Dermis blood vessel endothelial cell (primary cell): ENCODE data around the gene PDGFB. TPM values are rescaled to one million over a fixed set of nuclear protein-coding genes. Genes with fewer than 3 reads are reported as not detected.

Source experiments
- DNase-seq: peaks from one replicate; pipeline ENCODE4 v3.0.0; 2010
- total RNA-seq: library from RNA; depleted of rRNA; stranded (reverse); fragments of >200 nt; gene quantifications from 2 replicates; pipeline ENCODE4 v1.2.3, GENCODE V29; 2014

PDGFB gene
- total RNA-seq, 1 donor from 2014 or later, result 75.7 TPM

DNA sequence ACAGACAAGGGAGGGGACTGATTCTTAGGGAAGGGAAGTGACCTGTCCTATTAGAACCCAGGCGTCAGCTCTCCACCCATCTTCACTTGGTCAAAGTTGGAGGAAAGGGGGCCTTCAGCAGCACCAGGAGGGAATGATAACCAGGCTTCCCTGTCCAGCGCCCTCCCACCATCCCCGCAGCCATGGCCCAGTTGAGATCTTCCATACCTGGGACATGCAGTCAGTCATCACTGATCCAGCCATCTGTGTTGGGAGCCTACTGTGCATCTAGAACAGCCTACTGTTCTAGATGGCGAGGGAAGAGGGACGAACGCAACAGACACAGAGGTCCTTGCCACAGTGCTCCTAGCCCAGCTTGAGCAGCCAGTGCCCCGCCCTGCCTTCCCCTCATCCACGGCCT, 40.6 kb downstream of the PDGFB start:
- DNase-seq, result no peak

DNA sequence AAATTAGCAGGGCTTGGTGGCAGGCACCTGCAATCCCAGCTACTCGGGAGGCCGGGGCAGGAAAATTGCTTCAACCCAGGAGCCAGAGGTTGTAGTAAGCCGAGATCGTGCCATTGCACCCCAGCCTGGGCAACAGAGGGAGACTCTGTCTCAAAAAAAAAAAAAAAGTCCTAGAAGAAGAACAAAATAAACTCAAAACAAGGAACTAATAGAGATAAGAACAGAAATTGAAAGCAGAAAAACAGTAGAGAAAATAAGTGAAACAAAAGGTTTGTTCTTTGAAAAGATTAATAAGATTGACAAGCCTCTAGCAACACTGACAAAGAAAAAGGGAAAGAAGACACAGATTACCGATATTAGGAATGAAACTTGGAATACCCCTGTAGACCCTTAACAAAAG, 47.2 kb downstream of the PDGFB start:
- DNase-seq, result no peak

DNA sequence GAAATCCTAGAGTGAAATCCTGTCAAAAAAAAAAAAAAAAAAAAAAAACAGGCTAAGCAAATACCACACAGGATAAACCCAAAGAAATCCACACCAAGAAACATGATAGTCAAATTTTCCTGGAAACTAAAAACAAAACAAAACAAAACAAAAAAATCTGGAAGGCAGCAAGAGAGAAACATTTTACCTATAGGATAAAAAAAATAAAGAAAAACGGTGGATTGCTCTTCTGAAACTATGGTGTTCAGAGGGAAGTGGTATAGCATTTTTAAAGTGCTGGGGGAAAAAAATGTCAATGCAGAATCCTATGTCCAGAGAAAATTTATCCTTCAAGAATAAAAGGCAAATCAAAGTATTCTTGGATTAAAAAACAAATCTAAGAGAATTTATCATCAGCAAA, 50.7 kb downstream of the PDGFB start:
- DNase-seq, result no peak

DNA sequence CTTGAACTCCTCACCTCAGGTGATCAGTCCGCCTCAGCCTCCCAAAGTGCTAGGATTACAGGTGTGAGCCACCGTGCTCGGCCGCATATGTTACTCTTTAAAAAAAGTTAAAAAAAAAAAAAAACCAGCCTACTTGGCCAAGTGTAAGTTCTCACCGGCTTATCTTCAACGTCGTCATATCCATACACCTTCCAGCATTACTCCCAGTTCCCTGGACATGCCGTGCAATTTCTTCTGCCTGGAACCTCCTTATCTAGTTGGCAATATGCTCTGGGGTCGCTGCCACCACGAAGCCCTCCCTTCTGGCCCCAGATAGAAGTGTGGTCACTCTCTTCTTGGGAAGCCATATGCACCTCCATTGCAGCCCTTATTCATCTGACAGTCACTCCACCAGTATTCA, 56.0 kb downstream of the PDGFB start:
- no peak for DNase-seq

DNA sequence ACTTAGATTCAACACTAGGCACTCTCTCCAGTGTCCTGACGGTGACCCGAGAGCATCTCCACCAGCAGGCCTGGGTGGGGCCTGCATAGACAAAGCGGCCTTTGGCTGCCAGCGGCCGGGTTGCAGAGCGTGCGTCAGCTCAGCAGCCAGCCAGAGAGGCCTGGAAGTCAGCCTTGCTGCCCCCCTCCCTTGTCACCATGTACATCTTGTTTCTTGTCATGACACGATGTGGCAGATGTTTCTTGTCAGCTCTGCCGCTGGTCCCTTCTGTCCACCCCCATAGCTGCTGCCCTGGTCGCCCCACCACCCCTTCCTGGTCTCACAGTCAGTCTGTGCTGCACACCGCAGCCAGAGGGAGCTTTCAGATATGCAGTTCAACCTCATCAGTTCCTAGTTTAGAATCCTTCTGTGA, 59.2 kb downstream of the PDGFB start:
- DNase-seq, result peak; percentile 34

DNA sequence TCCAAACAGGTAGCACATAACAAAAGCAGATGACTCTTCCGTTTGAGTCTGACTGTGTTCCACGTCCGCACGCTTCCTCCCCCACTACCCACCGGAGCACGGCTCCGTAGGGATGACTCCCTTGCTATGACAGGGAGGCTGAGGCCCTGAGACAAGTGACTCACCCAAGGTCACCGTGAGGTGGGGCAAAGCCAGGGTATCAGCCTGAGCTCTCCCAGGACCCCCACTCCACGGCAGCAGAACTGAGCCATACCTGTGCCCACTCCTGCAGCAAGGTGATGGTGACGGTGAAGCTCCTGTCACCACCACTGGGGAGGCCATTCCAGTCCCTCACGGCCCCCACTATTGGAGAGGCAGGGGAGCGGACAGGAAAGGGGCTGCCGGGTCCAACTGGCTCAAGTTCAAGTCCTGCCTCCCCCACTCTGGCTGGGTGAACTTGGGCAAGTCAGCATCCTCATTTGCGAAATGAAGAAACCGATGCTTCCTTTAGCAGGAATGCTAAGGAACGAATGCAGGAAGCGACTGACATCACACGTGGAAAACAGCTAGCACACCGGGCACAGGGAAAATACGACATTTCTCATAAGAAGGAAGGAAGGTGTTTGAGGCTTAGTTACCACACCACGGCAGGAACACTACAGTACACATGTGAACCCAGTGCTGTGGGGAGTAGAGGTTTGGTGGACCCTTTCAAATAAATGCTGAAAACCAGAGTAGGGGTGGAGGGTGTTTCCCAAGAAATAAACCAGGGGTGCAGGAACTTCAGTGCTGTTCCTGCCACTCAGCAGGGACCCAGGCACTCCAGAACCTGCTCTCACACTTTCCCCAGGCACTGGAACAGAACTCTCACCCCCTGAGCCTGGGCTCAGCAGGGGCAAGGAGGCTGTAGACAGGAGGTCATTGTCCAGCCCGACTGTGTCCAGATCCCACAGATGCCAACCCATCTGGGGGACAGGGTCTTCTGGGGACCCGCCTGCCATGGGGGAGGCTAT, 59.9 kb downstream of the PDGFB start:
- DNase-seq, result peak; percentile 87

DNA sequence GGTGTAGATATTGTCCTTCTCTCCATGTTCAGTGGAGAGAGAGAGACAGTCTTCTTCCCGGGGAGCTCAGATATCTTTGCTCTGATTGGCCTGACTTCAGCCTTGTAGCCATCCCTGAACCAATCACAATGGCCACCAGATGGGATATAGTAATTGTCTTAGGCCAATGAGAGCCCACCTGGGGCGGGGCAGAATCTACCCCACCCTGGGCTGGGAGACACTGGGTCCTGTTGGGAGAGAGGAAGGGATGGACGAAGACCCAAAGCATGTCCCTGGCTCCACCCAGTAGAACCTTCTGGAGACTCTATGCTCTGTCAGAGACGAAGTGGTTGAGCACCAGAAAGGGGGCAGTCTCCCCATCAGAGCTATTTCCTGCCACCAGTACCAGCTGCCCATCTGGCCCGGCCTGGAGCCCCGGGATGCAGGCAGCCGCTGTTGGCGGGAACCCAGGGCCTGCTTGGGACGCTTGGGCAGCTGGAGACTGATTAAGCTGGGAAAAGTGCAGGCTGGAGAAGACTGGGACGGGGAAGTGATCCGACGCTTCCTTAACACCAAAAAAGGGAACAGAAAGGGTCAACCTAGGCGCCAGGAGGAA, 60.7 kb downstream of the PDGFB start:
- DNase-seq, result peak; percentile 92

DNA sequence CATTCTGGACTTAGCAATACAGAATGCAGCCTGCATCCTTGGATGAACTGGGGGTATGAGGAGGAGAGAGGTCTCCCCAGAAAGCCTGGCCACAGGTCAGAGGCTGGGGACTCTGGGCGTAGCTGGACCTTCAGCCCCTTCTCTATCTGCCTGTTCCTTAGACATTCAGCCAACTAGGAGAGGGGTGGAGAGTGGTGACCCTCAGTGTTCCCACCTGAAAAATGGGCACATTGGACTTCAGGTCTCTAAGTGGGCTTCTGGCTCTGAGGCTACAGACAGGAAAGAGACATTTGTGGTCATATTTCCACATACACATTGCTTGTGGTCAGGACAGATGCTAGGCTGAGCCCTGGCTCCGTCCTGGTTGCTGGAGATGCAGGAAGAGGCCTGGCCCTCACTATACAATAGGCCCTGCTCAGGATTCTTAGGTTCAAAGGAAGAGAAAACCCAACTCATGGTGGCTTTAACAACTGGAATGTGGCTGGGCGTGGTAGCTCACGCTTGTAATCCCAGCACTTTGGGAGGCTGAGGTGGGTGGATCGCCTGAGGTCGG, 62.2 kb downstream of the PDGFB start:
- DNase-seq, result no peak

DNA sequence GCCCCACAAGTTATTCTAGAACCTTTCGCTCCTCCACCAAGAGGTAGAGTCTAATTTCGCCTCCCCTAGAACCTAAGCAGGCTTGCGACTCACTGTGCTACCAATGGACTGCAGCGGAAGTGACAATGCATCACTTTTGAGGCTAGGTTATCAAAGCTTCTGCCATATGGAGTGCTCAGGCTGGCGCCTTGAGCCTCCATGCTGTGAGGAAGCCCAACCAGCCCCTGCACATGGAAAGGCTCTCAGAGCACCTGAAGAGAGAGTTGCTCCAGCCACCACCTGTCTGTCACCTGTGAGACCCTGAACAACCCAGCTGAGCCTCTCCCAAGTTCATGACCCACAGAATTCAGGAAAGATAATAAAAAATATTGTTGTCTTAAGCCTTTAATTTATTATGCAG, 63.0 kb downstream of the PDGFB start:
- DNase-seq, result no peak

DNA sequence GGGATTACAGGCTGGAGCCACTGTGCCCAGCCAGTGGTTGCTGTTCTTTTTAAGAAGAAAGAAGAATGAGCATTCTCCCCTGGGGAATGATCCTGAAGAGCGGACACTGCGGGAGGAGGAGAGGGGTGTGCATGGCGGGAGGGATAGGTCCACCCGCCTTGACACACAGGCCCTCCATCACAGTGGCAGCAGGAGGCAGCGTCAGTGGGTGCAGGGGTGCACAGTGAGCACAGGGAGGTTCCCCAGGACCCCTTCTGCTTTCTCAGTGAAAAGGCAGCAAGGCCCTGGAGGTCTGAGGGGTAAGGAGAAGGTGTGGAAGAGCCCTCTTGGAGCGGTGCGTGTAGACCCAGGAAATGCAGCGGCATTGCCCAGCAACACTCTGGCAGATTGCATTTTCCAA, 63.4 kb downstream of the PDGFB start:
- no peak for DNase-seq

DNA sequence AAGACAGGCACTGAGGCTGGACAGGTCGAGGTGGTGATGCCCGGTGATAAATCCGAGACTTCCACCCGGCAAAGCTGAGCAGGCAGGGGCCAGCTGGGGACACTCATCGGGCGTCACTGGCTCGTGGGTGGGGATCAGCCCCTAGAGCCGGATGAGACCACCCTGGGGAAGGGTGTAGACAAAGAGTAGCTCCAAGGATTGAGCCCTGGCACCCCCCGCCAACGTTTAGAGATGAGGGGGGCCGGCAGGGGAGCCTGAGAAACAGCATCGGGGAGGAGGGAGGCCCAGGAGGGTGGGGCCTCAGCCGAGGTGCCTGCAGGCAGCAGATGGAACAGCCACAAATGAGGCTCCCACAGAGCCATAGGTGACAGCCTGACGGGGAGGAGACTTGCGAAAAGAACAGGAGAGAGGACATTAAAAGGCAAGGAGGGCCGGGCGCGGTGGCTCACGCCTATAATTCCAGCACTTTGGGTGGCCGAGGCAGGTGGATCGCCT, 64.9 kb downstream of the PDGFB start:
- no peak for DNase-seq

DNA sequence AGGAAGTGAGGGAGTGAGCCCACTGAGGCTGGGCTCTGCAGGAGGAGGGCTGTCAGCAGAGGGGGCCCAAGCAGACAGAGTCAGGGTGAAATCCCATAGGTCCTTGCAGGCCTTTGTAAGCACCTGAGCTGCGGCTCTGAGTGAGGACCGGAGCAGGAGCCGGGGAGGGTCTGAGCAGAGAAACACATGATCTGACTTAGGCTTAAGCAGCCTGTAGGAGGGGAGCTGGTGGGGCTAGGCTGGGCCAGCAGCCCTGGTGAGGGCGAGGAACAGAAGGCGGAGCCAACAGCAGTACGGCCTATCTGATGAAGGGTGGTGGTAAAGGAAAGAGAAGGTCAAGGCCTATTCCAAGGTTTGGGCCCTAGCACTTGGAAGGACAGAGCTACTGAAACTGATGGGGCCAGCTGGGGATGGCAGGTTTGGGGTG, 65.4 kb downstream of the PDGFB start:
- no peak for DNase-seq

DNA sequence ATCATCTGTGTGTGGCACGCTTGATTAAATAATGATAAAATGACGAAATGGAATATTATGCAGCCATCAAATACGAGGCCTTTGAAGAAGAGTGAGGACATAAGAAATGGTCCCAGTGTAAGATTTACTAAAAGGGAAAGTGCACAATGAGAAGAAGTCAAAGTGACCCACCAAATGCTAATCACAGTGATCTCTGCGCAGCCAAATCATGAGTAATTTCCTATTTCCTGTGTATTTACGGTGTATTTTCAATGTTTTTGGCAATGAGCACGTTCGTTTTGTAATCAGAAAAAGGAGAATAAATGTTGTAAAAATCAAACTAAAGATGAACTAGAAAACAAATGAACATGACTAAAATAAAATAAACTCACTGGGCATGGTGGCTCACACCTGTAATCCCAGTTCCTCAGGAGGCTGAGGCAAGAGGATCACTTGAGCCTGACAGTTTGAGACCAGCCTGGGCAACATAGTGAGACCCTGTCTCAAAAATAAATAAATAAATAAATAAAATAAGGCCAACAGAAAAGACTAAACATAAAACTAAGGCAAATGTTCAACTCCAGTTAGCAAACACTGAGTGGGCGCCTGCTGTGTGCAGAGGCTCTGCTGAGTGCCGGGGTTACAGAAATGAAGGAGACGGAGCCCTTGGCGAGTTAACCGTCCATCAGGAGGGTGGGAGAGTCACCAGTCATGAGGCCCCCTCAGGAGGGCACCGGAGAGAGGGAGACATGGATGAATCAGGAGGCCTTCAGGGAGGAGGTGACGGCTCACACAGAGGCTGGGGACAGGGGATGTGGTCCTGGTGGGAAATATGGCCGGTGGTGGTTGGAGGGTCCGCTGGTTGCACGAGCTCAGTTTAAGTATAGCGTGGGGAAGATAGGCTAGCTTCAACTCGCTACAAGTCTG, 66.3 kb downstream of the PDGFB start:
- DNase-seq, result peak; percentile 93

DNA sequence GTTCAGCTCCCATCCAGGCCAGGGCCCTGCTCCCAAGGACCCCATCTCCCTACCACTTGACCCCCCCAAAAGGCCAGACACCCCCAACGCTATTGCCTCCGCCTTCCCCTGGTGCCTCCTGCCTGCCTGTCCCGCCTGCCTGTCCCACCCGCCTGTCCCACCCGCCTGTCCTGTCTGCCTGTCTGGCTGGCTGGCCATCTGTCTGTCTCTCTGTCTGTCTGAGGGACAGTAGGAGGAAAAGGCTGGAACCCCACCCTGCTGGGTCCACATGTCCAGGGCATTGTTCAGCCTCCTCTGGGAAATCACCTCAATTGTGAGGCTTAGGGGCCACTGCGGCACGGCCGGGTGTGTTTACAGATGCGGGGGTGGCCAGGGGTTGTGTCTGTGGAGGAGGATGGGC, 67.0 kb downstream of the PDGFB start:
- DNase-seq, result peak; percentile 69

DNA sequence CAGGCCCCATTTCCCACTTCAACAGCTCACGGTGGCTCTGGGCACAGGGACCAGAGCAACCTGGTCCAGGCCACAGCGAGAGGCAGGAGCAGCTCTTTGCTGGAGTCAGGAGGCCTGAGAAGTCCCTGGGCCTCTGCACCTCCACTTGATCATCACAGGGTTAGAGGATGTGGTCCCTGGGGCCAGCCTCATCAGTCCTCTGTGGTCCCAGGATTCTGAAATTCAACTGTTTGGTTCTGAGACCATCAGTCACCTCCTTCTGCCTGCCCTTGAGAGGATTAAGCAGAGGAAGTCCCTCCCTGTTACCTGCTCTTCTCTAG, 67.4 kb downstream of the PDGFB start:
- peak; percentile 23 for DNase-seq

DNA sequence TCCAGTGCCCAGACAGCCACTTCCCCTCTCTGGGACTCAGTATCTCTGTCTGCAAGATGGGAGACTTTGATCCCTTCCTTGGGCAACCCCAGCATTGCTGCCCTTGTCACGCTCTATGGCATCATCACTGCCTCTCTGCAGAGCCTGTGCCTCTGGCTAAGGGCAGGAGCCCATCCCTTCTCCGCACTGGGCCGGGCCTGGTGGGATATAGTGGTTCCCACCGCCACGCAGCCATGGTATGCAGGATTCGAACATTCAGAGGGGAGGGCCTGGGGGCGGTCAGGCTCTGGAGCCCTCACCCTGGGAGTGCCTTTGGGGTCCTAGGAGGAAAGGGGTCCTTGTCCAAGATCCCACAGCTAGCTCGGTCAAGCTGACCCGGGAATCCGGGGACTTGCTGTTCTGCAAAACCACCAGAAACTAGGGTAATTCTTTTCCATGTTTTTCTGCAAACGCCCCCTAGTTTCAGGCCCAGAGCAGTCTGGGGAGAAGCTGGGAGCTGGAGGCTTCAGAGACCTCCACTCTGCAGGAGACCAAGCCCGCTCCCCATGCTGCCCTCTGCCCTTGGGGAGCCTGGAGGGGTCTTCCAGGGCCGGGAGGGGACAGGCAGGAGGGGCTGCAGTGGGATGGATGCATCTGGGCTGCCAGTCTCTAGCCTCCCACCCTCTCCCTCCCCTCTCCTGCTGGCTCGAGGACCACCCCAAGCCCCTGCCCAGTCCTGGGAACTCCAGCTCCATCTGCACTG, 67.9 kb downstream of the PDGFB start:
- DNase-seq, result peak; percentile 26

DNA sequence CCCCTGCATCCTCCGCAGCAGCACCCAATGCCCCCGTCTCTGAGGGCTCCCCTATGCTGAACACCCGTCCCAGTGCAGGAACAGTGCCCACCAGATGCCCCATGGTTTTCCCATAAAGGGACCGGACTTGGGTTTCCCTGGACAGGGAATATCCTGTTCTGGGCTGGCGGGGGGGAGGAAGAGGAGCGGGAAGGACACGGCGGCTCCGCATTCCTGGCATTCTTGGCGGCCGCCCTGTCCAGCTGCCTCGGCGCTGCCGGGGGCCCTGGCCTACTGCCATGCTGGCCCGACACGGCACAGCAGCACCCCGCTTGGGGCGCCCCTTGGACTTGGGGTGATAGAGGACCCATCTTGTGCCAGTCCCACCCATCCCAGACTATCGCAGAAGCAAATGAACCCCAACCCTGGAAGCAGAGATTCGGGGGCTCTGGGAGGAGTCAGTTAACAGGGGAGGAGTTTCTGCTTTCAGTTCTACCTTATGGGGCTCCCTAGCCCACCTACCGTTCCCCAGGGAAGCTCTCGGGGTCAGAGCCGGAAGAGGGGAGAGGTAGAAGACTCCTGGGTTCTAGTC, 68.6 kb downstream of the PDGFB start:
- DNase-seq, result peak; percentile 92

DNA sequence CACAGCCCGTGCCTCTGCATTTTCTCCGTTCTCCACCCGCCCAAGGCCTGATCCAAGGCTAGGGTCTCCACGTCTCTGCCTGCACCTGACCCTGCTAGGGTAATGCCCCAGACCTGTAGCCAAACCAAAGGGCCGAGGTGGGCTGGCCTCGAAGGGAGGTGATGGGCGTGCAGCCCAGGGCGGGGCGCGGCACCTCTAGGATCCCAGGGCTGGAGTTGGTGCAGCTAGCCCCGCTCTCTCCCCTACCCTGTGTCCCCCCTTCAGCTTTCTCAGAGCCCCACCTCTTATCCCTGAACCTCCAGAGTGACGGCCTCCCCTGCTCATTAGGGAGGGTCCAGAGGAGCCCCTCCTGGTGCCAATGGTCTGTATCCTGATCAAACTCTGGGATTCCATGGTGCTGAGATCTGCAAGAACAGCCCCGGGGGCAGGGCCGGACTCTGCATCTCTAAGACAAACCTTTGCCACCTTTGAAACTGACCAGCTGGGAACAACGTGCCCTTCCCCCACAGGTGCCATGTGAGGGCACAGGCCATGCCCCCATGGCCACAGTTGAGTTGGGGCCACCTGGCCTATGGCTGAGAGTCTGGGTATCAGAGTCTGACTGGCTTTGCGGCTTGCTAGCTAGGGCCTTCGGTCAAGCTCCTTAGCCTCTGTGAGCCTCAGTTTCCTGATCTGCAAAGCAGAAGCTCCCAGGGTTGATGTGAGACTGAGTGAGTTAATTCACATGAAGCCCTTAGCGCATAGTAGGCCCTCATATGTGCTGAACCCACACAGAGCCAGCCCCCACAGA, 69.2 kb downstream of the PDGFB start:
- DNase-seq, result peak; percentile 59

DNA sequence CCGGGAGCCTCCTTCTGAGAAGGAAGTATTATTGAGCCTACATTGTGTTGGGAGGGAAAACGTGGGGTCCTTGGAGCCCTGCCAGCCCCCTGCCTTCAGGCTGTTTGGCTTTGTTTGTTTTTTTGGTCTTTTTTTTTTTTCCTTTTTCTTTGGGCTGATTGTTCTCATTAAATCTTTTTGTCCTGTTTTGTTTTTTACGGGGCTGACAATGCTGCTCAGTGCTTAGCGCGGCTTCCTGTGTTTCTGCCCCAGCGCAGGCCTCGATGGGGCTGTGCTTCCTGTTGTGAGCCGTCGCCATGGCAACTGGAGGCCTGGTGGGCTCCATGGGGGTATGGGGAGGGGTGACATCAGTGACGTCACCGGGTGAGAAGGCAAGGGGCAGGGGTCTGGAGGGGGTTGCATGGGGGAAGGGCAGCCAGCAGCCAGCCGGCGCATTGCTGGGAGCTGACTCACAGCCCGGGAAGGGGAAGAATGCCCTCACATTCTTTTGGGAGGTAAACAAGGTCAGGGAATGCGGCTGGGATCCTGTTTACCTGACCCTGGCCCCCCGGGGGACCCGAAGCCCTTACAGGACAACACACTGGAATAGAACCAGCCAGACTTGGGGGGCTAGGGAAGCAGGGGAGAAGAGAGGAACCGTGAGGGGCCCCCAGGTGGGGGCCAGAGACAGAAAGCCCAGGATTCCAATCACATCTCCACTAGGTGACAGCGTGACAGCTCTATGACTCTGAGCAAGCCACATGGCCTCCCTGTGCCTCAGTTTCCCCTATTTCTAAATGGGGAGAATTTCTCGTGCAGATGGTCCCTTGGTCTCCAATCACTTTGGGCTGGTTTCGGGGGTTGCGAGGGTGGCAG, 70.1 kb downstream of the PDGFB start:
- DNase-seq, result peak; percentile 100
